Femur (tissue), 1 donor: ENCODE data around the gene RIPK4.

Source experiments
- DNase-seq: peaks from one replicate; pipeline ENCODE4 v3.0.0-alpha.2; 2017

The RIPK4 gene

GRCh38 chr21:41766883-41767605 lies at the start of gene RIPK4:
Gene RIPK4, minus strand, starts transcription at chr21:41767052. Its CDS starts 11 bp downstream, at chr21:41767041.
- no peak for DNase-seq

DNA sequence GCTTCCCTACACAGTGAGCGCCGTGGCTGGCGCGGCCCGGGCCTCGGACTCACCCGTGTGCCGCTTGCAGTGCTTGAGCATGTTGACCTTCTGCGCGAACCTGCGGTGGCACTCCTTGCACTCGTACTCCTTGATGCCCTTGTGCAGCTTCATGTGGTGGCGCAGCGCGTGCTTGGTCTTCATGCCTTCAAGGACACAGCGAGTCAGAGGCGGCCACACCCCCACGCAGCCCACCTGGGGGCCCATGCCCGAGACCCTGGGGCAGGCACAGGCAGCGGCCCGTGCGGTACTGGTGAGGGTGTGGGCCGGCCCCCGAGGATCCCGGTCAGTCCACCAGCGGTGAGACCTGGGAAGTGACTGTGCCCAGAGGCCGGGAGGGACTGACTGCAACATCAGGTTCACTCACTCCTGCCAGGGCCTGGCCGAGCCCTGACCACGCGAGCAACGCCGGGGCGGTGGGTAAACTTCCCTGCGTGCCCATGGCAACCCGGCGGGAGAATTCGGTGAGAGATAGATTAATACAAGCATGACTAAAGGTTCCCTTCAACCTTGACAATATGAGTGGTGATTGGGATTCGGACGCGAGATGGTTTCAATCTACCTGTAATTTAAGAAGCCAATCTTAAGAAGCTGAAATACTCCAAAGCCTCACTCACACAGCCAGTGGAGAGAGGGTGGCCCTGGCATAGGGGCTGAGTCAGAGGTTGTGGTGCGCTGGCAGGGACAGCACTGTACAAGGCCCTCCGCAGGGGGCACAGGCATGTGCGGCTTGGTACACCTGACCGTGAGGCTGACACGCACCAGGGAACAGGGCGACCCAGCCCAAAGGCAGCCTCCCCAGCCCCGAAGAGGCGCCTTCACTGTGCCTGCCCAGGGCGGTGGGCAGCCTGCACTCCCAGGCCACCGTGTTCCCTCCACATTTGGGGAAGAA lies 49.1 kb upstream of the RIPK4 start:
- no peak for DNase-seq

DNA sequence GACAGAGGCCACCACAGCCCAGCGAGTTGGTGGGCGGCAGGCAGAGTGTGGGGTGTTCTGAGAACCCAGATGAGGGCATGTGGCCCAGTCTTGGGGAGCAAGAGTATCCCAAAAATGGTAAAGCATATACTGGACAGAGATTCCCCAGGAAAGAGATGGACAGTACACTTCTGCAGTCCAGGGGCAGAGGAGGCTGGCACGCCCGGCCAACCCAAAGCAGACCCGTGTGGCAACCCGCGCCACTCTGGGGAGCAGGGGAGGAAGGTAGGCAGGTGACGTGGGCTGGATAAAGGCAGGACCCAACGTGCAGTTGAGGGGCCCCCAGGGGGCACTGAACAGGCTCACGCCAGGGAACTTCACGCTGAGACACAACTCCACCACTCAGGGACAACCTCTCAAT lies 46.4 kb upstream of the RIPK4 start:
- DNase-seq: no peak

- DNase-seq: no peak
These were observed 45.8 kb upstream of the RIPK4 start for GRCh38 chr21:41812679-41813078.

DNA sequence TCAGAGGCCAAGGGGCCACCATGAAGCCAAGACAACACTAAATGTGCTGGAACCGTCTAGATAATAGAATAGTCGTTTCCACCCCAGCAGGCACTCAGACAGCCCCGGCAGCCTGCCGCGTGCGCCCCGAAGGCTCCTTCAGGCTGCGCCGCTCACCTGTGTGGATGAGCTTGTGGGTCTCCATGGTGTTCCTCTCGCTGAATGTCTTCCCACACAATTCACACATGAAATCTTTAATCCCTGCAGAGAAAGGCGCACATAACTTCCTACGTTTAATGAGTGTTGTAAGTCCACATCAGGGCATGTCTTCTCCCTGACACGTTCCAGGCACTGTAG lies 43.7 kb upstream of the RIPK4 start:
- DNase-seq: no peak

- no peak for DNase-seq
These were observed 43.2 kb upstream of the RIPK4 start for GRCh38 chr21:41809891-41810596.

GRCh38 chr21:41808846-41809245 lies 42.0 kb upstream of the RIPK4 start:
- DNase-seq: no peak

DNA sequence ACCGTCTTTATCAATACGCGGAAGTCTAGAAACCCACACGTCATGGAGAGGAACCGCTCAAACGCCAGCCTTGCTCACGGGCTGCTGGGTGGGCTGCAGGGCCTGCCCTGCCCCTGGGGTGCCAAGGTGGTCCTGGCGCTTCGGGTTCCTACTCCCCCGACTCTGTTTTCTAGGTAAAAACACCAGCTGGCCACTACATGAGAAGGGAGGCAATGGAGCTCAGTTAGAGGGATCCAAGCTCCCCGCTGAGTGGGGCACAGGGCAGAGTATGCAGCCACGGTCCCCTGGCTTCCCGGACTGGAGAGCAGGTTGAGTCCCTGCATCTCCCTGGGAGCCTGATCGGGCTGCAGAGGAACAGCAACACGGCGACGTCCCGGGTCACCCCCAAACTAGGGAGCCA lies 41.2 kb upstream of the RIPK4 start:
- DNase-seq: no peak

- no peak for DNase-seq
These were observed 39.9 kb upstream of the RIPK4 start for GRCh38 chr21:41806773-41807172.

DNA sequence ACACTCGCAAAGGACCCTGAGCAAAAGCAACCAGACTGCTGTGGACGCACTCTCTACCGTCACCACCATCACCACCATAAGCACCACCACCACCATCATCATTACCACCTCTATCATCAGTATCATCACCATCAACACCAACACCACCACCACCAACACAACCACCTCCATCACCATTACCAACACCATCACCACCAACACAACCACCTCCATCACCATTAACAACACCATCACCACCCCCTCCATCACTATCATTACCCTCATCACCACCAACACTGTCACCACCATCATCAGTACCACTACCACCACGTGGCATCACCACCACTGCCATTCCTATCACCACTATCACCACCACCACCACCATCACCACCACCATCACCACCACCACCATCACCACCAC lies 38.8 kb upstream of the RIPK4 start:
- no peak for DNase-seq

GRCh38 chr21:41805038-41805437 lies 38.2 kb upstream of the RIPK4 start:
- DNase-seq: no peak

- no peak for DNase-seq
These were observed 37.5 kb upstream of the RIPK4 start for GRCh38 chr21:41804381-41804780.

DNA sequence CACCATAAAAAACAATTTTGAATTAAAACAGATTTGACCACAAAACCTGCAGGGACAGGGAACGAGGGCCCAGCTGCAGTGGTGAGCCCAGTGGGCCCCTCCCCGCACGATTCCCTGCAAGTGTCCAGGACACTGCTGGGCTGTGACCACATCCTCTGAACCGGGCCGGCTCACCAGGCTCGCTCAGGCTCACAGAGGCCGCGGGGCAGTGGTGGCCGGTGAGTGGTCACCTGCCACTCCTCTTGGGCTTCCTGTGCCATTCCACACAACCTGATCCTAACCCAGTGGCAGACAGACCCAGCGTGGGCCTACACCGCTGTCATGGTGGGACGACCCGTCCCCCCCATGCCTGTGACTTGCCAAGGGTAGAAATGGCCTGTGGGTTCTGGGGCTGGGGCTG lies 36.5 kb upstream of the RIPK4 start:
- DNase-seq: no peak

DNA sequence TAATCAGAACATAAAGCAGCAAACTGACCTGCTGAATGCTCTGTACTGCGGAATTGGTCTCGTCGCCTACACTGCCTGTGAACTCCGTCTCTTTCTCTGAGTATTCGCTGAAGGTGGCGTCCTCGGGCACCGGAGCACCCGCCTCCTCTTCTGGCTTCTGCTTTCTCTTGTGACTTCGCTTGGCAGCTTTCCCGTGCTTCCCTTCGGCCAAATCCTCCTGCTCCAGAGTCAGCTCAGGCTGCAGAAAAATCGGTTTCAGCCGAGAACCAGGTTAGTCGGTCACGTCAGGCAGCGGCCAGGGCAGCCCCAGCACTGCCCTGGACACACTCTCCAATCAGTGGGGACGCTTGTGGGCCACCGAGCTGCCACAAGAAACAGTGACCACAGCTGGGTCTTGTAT lies 35.8 kb upstream of the RIPK4 start:
- DNase-seq: peak; percentile 68

DNA sequence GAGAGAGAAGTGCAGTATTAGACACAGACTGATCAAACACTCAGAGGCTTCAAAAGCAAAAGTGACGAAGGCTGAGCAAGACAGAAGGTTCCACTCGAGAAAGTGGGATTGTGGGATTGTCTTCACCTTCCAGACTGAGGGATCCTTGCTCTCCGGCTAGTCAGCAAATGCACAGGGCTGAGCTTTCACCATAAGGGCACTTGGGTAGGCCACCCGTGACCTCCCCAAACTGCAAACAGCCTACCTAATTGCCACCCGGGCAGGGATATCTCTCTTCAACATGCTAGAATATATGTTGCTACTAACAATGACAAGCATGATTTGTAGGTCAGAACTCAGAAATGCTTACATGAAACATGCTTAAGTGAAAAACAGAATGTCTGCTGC lies 35.3 kb upstream of the RIPK4 start:
- no peak for DNase-seq

DNA sequence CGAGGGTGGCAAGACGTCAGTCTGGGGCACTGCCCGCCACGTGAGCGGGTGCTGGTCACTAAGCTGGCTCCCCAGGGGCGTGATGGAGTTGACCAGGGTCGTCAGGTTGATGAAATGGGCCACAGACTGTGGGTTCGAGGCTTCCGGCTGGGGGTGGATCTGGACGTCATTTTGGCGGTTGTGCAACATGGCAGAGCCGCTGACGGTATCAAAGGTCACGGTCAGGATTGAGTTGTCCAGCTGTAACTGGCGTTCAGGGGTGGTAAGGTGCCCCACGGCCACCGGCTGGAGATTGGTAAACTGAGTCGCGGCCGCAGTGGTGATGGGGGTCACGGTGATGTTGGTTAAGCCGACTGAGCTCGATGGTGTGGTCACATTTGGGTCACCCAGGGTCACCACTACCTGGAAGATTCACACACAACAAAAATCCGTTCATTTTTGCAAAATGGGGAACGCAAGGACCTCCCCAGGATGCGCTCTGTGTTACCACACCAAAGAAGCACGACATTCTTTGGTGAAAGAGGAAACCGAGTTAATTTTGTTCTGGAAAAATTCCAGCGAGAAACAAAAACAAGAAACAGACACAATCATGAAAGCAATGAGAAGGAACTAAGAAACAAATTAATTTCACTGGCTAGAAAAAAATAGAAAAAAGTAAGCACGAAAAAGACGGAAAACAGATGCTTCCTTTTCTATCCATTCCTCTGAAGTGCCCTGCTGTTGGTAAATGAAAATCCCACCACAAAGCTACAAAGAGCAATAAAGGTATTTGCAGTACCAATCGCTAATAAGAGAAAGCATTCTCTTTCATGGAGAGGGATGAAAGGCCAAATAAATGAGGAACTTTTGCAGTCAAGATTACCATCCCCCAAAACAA lies 34.7 kb upstream of the RIPK4 start:
- no peak for DNase-seq

DNA sequence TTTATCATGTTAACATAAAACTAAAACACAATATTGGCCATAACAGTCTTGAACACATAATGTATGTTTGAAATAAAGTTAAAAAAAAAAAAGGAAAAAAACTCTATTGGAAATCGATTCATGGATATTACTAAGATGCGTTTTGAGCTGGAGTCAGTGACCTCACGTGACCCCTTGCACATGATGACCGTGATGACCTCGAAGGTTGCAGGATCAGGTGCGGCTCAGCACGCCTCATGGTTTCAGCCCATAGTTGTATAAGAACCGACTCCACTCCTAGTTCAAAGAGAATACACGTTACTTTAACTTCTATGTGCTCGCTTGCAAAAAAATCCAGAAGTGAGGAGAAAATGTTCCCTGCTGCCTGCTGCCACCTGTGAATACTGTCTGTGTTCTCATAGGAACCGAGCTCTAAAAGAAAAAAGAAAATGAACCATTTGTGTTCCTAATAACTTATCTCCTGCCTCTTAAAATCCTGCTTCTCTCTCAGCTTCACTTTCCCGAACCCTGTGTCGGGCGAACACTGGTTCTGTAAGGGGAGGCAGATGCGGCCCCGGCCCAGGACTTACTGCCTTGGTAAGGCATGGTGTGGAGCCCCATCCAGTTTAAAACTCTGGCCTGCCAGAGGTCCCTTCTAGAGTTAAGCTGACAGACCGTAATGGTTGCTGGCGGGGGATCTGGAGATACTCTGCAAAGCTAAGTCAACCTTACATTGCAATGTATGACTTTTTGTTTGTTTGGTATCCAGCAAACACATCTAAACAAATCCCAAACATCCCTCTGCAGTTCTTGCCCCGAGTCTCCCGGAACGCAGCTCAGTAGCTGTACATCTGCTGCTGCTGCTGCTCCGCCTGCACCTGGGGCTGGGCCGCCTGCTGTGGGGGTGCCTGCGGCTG lies 33.8 kb upstream of the RIPK4 start:
- DNase-seq: no peak

DNA sequence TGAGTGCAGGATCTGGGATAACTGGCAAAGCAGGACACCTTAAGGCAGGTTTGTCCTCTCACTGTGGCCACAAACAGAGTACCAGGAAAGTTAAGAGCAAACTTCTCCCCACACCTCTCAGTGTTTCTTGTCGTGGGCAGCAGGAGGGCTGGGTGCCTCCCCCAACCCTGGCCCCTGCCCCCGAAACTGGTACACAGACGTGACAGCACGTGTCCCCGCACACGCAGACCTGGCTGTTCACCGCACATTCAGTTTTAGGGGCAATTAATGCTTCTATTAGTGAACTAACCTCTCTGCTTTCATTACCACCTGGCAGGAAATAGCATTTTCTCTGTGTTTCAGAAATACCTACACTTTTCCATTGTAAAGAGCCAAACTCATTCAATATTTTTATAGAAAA lies 32.9 kb upstream of the RIPK4 start:
- no peak for DNase-seq

DNA sequence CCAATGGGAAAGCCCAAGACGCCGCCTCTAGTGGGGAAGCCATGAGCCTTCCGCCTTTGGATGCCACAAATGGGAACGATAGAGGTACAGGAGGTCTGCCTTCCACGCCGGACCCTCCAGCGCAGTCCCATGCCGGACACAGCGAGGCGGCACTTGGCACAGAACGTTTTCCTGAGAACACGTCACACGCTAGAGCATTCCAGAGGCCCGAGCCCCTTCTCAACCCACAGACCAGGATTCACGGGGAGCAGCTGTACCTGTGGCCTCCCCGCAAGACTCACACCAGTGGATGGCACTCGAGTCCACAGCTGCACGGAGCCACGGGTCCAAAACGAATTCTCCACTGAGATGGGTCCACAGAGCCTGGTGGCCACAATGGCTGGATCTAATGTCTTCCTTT lies 31.5 kb upstream of the RIPK4 start:
- DNase-seq: no peak

DNA sequence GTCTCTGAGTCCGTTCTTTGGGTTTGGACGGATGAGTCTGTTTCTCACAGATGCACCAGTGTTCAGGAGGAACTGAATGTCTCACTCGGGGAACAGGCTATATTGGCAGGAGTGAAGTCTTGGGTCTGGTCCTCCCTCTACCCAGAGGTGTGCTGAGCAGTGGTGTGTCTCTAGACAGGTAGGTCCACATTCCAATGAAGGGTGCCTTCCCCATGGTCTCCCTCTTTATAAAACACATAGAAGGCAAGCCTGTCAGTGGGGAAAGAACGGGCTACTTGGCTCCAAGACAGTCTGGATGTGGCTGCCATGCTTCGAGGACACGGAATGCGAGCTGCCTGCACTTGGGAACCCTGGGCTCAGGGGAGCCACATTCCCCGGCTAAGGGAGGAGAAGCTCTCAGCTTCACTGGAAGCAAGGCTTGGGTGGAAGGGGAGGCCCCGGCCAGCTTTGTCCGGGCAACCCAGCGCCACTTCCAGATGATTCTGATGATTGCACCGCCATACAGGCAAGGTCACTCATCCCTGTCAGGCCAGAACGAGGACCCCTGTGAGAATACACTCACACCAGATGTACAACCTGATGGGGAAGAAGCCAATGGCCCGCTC lies 29.7 kb upstream of the RIPK4 start:
- no peak for DNase-seq

- DNase-seq: no peak
These were observed 28.9 kb upstream of the RIPK4 start for GRCh38 chr21:41795726-41796125.
